HepG2 (cell line): ENCODE measurements around the gene PRR9. TPM values are rescaled to one million over a fixed set of nuclear protein-coding genes. Genes with fewer than 3 reads are reported as not detected.

Experiments used
- KLF6 ChIP-seq: IDR thresholded peaks from 2 replicates; pipeline ENCODE4 v1.8.0; 2016; ENCODE audit warnings: missing biosample characterization, missing genetic modification reagents
- ZNF570 ChIP-seq: sonication (generic); formaldehyde crosslinking; IDR thresholded peaks from 2 replicates; pipeline ENCODE4 v1.4.0; 2020; ENCODE audit warnings: mild to moderate bottlenecking, missing genetic modification reagents, borderline replicate concordance
- ZNF770 ChIP-seq: sonication (generic); formaldehyde crosslinking; IDR thresholded peaks from 2 replicates; pipeline ENCODE4 v1.5.0; 2020; ENCODE audit warnings: mild to moderate bottlenecking, missing genetic modification reagents
- ZNF775 ChIP-seq: sonication (generic); formaldehyde crosslinking; IDR thresholded peaks from 2 replicates; pipeline ENCODE4 v1.4.0; 2020; ENCODE audit warnings: missing genetic modification reagents, mild to moderate bottlenecking, moderate library complexity, borderline replicate concordance
- polyA plus RNA-seq, 8 experiments: library from polyadenylated mRNA; depleted of rRNA in 3 of 8; stranded (reverse) in 7 of 8; unstranded in 1 of 8; fragments of >200 nt; fragmentation: Illumina TruSeq in 4 of 8; extraction: Trizol in 4 of 8; gene quantifications; 2 replicates each; pipeline versions ENCODE4 v1.2.1 to v1.2.3, GENCODE V29; 2011 to 2016; ENCODE audit warnings: low read depth in 4 of 8, missing spikeins in 1 of 8, mixed read lengths in 1 of 8; ENCODE audit not compliant: insufficient read depth in 1 of 8
- total RNA-seq, 5 experiments: library from RNA; depleted of rRNA; stranded (reverse); fragments of >200 nt; fragmentation: Illumina TruSeq; extraction: Trizol; gene quantifications; 2 replicates each; pipeline ENCODE4 v1.2.3, GENCODE V29; 2016; ENCODE audit warnings: low read depth in 1 of 5
- TF ChIP-seq, protein P1 (sequence below): sonication (generic); formaldehyde crosslinking; IDR thresholded peaks from 2 replicates; pipeline ENCODE4 v1.4.0; 2020; ENCODE audit warnings: missing genetic modification reagents
- TF ChIP-seq, protein P2 (sequence below): sonication (generic); formaldehyde crosslinking; IDR thresholded peaks from 2 replicates; pipeline ENCODE4 v1.4.0; 2020; ENCODE audit warnings: missing genetic modification reagents, borderline replicate concordance

Gene PRR9
- total and polyA plus RNA-seq, 2 of the 13 experiments (the other 11 are each of a cell fraction or from before 2014, with no cell fraction given), result not detected

DNA sequence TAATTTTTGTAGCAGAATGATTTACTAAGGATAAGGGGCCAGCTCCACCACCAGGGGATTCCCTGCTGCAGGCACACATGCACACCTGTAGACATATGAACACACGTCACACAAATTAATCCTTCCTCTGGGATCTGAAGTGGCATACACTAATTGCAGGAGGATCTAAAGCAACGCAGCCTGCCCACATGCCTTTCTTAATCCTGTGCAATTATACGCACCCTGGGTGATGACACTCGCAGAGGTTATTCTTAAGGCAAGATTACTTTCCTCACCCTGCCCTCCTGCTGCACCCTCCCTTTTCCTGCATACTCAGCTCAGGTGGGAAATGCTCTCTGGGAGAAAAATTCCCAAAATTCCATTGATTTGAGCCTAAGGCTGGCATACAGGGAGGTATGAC, 34.6 kb downstream of the PRR9 start (continued):
- TF ChIP-seq, protein P1, sequence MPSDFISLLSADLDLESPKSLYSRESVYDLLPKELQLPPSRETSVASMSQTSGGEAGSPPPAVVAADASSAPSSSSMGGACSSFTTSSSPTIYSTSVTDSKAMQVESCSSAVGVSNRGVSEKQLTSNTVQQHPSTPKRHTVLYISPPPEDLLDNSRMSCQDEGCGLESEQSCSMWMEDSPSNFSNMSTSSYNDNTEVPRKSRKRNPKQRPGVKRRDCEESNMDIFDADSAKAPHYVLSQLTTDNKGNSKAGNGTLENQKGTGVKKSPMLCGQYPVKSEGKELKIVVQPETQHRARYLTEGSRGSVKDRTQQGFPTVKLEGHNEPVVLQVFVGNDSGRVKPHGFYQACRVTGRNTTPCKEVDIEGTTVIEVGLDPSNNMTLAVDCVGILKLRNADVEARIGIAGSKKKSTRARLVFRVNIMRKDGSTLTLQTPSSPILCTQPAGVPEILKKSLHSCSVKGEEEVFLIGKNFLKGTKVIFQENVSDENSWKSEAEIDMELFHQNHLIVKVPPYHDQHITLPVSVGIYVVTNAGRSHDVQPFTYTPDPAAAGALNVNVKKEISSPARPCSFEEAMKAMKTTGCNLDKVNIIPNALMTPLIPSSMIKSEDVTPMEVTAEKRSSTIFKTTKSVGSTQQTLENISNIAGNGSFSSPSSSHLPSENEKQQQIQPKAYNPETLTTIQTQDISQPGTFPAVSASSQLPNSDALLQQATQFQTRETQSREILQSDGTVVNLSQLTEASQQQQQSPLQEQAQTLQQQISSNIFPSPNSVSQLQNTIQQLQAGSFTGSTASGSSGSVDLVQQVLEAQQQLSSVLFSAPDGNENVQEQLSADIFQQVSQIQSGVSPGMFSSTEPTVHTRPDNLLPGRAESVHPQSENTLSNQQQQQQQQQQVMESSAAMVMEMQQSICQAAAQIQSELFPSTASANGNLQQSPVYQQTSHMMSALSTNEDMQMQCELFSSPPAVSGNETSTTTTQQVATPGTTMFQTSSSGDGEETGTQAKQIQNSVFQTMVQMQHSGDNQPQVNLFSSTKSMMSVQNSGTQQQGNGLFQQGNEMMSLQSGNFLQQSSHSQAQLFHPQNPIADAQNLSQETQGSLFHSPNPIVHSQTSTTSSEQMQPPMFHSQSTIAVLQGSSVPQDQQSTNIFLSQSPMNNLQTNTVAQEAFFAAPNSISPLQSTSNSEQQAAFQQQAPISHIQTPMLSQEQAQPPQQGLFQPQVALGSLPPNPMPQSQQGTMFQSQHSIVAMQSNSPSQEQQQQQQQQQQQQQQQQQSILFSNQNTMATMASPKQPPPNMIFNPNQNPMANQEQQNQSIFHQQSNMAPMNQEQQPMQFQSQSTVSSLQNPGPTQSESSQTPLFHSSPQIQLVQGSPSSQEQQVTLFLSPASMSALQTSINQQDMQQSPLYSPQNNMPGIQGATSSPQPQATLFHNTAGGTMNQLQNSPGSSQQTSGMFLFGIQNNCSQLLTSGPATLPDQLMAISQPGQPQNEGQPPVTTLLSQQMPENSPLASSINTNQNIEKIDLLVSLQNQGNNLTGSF (CRISPR knock-in tag), result no peak
- TF ChIP-seq, protein P2, sequence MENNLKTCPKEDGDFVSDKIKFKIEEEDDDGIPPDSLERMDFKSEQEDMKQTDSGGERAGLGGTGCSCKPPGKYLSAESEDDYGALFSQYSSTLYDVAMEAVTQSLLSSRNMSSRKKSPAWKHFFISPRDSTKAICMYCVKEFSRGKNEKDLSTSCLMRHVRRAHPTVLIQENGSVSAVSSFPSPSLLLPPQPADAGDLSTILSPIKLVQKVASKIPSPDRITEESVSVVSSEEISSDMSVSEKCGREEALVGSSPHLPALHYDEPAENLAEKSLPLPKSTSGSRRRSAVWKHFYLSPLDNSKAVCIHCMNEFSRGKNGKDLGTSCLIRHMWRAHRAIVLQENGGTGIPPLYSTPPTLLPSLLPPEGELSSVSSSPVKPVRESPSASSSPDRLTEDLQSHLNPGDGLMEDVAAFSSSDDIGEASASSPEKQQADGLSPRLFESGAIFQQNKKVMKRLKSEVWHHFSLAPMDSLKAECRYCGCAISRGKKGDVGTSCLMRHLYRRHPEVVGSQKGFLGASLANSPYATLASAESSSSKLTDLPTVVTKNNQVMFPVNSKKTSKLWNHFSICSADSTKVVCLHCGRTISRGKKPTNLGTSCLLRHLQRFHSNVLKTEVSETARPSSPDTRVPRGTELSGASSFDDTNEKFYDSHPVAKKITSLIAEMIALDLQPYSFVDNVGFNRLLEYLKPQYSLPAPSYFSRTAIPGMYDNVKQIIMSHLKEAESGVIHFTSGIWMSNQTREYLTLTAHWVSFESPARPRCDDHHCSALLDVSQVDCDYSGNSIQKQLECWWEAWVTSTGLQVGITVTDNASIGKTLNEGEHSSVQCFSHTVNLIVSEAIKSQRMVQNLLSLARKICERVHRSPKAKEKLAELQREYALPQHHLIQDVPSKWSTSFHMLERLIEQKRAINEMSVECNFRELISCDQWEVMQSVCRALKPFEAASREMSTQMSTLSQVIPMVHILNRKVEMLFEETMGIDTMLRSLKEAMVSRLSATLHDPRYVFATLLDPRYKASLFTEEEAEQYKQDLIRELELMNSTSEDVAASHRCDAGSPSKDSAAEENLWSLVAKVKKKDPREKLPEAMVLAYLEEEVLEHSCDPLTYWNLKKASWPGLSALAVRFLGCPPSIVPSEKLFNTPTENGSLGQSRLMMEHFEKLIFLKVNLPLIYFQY (CRISPR knock-in tag), result no peak
- TF ChIP-seq ZNF775 (CRISPR knock-in tag) (no peak), KLF6 (CRISPR knock-in tag) (no peak), ZNF770 (CRISPR knock-in tag) (no peak), ZNF570 (CRISPR knock-in tag) (no peak)
